ENCODE data around the gene ZNF609.
"Not testable (repeated sequence)": the region's sequence is repeated elsewhere in the genome, so short reads cannot be mapped to it uniquely, and the experiment has no call there.

DNA sequence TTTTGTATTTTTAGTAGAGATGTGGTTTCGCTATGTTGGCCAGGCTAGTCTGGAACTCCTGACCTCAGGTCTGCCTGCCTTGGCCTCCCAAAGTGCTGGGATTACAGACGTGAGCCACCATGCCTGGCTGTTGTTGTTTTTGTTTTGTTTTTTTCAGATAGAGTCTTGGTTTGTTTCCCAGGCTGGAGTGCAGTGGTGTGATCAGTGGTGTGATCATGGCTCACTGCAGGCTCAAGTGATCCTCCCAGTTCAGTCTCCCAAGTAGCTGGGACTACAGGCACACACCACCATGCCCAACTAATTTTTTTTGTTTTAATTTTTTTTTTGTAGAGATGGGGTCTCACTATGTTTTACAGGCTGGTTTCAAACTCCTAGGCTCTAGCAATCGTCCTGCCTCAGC lies 172.3 kb downstream of the ZNF609 start:
- TF ChIP-seq EZH2phosphoT487 (IDR thresholded peaks at IDR 0.05; ENCODE audit: insufficient read depth, low read depth); EZH2 (IDR thresholded peaks at IDR 0.05; ENCODE audit: insufficient read depth, poor library complexity, severe bottlenecking): not testable (repeated sequence)
